Measurements from ENCODE around the gene ADAM12.
"Not testable (repeated sequence)": the region's sequence is repeated elsewhere in the genome, so short reads cannot be mapped to it uniquely, and the experiment has no call there.

The ADAM12 gene

DNA sequence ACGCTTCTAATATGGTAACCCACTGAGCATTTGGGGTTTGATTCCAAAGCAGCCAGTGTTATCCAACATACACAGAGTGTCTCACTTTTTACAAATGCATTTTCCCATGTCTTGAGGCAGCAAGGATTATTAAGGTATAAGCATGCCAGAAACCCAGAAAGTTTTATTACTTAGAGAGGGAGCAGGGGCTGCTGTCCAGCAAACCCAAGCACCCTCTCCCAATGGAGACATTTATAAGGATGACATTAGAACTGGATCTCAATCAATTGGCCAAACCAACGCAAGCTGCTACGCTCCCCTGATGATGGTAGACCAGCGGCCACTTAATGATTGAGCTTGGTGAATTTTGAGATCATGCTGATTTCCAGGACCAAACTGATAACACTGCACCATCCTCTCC, 315.7 kb downstream of the ADAM12 start:
- no peak for DNase-seq

DNA sequence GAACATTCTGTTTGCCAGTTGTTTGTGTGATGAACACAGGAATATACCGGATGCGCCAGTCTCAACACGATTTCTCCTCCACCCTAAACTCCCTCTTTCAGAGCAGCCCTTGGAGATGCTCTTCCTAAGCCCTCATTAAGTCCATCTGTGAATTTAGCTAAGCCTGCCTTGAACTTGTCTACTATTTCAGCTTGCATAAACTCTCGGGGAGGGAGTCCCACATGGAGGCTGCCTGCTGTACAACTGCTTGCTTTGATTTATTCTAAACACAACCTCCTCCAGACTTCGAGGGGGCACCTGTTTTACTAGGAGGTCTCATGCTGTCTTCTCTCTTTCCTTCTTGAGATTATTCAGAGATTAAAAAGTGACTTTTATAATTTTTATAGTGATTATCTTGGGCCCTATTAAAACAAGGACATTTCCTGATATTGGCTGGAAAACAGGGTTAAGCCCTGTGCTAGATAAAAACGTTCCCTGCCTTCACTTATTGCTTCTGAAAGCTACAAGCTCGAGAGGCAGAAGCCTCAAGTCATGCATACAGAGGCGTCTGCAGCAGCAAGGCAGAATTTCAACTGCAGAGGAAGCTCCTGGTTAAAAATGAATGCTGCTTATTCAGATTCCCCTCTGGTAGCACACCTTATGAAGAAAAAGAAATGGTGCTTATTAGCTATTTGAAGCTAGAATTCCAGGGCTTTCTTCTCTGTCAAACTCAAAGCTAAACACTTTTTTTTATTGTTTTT, 317.6 kb downstream of the ADAM12 start:
- no peak for DNase-seq

DNA sequence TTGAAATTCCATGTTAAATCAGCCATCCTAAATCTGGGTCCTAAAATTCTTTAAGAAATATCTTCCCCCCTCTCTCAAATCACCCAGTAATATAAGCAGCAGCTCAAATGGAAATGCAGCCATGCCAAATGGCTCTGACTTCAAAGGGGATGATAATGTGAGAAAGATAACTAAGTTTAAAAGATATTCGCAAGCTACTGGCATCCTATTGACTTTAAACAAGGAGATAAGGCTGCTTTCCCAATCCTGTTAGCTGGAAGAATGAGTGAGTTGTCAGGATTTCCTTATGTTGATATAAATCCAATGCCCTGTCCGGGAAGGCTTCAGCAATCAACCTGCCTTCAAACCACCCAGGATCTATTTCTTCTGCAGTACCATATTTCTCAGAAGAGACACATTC, 320.0 kb downstream of the ADAM12 start:
- DNase-seq: no peak

DNA sequence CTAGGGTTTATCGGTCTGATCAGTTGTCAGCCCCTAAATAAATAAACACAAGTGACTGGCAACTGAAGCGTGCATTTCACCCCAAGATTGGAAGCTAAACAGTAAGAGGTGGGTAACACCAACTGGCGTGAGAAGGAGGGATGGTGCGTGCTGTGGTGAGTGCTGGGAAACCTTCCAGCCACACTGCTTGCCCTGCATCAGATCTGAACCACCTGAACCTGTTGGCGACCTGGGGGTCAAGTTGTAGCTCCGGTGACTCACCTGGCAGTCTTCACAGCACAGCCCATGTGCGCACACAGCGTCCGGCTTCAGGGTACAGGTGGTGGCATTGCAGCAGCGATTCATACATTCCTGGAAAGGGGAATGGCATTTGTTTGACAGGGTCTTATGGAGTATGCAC, 321.8 kb downstream of the ADAM12 start:
- DNase-seq: no peak

DNA sequence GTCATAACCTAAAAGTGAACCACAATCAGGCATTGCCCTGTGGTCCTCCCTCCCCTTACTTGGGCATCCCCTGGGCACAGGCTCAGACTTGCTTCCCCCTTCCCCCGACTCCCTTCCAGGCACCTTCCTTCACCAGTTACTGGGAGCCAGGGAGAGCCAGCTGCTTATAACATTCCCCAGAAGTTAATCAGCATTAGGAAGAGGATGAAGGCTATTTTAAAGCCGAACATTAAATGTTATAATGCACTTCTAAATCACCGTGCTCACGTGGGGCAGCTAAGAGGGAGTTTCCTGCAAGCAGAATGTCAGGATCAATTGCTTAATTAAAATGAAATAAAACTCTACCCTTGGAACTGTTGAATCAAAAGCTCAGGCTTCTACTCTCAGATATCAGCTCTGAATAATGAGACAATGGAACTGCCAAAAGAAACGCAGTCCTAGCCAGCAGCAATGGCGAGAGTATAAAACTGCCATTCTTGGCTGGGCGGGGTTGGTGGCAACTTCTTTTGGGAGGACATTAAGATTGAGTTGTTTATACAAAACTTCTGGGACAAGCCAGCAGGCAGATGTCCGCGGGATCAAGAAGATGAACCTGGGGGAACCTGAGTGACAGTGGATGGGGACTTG, 322.4 kb downstream of the ADAM12 start:
- no peak for DNase-seq

DNA sequence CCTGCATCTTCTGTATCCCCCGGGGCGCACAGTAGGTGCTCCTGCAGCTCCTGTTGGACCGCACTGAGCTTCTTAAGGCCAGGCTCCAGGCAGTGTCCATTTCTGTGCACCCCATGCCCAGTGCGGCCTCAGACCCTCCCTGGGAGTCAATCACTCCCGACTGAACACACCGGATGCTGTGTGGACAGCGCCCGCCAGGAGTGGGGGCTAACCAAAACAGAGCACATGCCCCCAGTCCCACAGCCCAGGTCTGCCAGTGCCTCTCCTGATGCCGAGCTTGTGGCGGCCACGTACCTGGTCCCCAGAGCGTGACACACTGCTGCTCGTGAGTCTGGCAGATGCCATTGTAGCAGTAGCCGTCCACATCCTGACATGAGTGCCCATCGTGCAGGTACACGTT, 323.8 kb downstream of the ADAM12 start:
- DNase-seq: no peak

DNA sequence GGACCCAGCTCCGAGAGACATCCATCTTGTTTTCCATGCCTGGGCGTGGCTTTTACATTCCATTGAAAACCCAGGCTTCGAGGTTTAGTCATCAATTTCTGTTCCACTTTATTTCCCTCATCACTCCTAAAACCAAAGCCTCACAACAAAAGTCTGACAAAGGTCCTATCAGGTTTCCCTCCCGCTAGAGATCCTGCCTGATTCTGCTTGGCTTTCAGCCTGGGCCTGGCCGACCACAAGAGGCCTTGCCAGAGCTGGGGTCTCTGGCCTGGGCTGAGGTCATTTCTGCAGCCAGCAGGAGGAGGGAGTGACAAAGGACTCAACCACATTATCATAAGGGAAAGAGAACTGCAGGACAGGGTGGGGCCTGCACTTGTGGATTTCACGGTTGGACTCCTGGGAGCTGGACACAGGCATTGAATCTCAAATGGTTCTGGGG, 324.9 kb downstream of the ADAM12 start:
- DNase-seq: no peak

DNA sequence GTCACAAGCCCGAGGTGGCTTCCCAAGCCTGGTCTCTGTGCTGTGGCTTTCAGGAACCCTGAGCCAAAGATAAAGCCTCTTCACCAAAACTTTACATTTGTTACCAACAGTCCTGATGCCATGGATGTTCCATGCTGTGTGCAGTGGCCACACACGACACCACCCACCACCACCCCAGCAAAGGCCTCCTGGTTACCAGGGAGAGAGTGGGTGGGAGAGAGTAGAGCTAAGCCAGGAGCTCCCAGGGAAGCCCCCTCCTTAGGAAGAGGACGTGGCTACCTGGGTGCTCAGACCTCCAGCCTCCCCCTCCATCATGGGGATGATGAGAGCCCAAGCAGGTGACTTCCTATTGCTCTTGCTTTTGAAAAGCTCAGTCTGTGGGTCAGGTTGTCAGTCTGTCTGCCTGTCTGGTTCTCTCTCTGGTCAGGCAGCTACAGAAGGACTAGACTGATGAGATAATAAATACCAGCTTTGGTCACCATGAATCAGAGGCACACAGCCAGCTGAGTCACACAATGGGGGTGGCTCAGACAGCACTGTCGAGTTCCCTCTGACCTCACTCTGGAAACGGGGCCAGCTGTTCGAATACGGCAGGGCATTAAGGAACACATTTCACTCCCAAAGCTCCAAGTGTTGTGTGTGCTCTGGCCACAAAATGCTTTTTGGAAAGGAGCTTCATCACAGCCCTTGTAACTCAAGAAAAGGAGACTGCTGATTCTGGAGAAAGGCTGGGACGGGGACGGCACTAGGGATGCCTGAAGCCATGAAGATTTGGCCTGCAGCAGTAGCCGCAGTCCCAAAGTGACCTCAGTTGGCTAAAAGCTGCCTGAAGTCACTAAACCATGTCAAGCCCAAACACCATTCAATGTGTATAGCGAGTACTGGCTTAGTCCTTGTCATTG, 325.9 kb downstream of the ADAM12 start:
- peak; percentile 52 to 76 for DNase-seq

DNA sequence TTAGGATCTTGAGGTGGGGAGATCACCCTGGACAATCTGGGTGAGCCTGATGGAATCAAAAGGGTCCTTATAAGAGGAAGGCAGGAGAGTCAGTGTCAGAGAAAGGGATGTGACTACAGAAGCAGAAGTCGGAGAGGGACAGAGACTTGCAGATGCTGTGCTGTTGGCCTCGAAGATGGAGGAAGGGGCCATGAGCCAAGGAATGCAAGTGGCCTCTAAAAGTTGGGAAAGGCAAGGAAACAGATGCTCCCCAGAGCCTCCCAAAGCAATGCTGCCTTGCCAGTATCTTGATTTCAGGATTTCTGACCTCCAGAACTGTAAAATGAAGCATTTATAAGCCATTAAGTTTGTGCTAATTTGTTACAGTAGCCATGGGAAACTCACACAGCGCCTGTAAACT, 326.8 kb downstream of the ADAM12 start:
- DNase-seq: no peak

DNA sequence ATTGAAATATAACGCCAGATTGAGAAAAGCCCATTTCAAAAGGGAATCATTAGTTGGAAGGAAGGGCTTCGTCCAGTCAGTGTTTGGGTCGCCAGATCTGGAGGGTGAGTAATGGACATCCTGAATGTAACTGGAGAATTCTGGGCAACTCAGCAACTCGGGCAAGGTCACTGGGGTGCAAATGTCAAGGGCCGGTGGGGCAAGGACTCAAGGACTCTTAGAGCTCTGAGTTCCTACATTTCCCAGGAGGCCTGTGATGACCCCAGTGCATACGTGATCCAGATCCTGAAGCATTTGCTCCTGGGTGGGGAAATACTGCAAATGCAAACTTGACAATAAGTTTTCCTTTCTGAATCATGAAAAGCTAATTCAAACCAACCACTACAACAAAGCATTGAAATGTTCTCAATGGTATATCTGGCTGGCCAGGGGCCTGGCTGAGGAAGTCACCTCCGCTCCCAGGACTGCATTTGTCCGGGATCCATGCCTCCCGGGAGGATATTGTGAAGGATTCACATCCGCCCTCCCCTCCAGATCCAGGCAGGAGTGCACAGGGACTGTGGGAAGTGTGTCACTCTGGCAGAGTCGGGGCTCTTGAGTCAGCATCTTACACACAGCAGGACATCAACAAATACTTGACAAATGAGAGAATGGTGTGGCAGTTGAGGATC, 327.9 kb downstream of the ADAM12 start:
- no peak for DNase-seq

DNA sequence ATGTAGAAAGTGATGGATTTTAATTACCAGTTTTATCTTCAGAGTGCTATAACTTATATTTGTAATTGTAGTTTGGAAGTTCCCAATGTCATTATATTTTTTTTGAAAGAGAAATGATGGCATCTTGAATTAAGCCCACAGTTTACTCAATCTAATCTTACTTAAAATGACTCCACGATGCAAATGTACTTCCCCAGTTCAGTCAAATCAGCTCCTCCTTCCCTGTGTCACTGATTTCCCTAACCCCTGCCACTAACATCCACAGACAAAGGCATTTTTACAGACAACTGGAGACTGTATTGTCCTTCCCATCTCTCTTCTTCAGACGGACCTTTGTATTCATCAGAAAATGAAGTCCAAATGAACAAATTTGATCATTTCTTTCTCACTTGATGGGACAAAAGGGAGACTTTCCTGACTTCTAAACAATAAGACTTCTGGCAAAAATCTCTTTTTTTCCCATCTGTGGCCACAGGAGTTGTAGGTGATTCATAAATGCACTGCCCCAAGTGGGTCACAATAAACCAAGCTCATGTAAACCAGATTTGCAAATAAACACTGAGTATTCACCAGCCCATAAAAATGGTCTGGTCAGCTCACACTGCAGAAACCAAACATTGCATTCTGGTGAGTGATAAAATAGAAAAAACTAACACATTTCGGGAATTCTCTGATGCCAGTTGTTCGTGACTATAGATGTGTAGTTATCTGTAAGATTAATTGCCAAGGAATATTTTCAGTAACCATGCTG, 329.0 kb downstream of the ADAM12 start:
- no peak for DNase-seq

DNA sequence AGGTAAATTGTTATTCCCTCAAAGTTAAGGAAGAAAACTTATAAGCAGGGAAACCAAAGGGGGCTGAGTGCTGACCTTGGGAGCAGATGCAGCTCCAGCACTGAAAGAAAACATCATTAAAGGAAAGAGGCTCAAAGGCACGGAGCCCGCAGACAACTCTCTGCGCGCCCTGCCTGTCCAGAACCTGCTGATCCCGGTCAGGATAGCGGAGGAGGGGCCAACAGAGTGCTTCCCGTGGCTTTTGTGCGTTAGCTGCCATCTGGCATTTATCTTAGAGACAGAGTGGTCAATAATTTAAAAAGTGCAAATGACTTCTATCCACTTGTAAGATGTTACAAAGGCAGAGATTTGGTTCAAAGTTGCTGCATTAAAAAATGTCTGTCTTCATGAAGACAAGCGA, 329.8 kb downstream of the ADAM12 start:
- DNase-seq: no peak

DNA sequence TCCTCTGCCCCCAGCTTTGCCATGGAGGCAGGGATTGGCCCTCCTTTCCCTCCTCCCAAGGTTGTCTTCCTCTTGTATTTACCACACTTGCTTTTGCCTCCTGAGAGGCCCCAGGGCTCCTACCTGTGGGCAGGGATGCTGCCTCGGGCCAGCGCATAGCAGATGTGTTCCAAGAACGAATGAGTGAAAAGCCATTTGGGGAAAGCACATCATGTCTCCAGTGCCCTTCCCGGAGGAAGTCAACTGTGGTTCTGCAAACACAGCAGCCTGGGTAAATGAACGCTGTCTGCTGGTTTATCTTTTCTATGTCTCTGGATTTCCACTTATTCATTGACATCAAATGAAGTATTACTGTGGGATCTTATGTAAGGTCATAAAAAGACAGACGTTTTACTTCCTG, 330.2 kb downstream of the ADAM12 start:
- no peak for DNase-seq

DNA sequence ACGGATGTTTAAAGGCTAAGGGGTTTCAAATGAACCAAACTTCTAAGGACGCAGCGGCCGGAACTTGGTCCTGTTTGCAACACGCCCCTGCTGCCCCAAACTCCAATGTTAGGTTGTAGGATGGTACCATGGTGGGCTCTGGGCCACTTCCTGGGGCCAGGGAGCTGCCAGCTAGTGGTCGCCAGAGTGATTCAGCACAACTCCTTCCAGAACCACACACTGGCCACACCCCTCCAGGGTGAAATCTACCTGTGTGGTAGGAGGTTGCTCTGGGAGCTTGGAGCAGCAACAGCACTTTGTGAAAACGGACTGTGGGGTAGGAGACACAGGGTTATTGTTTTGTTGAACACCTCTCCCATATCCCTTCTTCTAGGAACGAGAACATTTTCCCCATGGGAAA, 330.8 kb downstream of the ADAM12 start:
- no peak for DNase-seq

DNA sequence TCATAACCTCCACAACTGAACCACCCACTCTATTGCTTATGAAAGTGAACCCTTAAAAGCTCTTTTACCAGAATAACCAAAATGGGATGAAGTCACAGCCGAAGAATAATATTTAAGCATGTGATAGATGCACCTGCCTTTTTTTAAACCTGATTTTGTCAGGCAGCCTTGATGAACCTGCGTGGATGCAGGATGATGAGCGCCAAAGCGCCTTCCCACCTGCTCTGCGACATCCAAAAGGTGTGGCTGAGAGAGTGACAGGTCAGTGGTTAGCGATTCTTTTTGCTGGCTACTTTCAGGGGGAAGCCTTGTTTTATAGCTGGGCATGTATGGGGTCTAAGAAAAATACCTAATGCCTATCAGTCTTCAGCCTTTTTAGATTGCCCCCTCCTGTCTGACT, 334.1 kb downstream of the ADAM12 start:
- no peak for DNase-seq

DNA sequence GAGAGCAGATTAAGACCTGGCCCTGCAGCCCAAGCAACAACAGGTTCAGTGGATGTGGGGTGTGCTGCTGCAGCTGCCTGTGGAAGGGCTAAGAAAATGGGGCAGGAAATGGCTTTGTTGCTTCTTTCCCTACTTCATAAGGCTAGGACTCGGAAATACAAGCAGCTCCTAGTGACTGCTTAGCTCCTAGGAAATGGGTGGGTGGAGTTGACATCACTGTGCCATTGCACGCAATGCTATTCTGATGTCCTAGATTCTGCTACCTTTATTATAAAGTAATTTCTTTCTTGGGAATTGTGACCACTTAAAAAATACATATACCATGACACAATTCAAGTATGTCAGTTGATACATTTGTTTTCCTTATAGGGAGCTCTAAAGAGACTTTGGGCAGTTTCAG, 336.1 kb downstream of the ADAM12 start:
- DNase-seq: no peak

DNA sequence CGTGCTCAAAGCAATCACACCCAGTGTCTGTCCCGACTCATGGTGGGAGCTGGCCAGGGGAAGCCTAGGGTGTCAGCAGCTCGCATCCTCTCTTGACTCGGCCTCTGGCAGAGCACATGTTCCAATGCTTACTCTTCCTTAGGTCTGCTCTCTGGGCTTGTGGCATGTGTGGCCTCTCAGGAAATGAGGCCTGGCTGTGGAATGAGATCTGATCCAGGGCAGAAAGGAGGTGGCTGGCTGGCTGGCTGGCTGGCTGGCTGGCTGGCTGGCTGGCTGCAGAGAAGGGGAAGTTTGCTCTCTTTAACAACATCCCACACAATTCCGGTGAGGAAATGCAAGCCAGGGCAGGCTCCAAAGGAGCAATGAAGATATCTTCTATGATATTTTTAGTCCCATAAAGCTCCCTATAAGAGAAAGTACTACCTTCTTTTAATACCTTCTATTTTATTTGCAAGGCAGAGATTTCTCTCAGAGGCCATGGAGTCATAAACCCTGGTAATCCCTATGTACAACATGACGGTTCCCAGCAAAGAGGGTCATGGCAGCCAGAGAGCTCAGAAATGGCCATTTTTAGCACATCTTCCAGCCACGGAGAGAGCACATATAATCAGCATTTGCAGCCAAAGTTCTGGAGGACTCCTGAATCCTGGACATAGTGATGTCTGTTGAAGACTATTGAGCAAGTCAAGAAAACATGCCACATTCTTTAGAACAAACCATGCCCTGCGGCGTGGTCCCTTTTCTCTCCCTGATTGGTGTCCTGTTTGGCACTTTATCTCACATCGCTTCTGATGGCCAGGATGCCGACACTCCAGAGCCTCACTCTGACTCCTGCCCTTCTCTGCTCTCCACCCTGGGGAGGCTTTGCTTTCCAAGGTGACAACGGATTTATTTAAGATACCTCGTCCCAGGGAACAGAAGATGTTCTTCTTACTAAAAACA, 338.2 kb downstream of the ADAM12 start:
- no peak for DNase-seq

DNA sequence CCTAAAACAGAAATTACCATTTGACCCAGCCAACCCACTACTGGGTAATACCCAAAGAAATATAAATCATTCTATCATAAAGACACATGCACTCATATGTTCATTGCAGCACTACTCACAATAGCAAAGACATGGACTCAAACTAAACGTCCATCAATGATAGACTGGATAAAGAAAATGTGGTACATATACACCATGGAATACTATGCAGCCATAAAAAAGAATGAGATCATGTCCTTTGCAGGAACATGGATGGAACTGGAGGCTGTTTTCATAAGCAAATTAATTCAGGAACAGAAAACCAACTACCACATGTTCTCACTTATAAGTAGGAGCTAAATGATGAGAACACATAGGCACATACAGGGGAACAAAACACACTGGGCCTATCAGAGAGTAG, 340.5 kb downstream of the ADAM12 start:
- not testable (repeated sequence) for DNase-seq

DNA sequence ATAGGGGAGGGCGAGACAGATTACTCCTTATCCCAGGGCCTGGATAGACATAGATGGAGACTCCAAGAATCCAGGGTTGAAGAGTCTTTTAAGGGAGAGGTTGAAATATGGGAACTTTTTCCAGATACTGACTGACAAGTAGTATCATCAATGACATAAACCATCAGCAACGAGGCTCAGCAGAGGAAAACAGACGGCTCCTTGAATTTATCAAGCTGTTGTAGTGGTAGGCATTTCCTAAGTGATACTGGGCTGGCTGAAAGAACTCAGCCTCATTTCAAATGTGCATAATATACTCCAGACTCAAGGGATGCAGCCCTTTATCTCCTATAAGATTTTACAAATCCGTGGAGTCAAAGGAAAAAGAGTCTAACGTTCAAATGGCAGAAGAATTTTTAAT, 341.4 kb downstream of the ADAM12 start:
- DNase-seq: no peak

DNA sequence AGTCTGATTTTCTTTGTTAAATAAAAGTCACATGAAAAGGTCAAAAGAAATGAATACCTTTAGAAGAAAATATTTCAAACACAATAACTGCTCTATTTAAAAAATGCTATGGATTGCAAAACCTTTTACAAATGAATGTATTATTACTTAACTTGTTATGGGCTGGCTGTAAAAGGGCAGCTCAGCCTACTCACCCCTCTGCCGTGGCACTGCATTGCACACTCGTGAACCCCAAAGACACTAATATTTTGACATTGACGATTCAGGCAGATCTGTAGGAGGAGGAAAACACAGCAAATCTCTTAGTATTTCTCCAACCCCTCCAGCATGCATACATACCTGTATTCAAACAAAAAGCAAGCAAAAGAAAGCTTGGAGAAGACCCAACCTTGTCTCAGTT, 342.4 kb downstream of the ADAM12 start:
- DNase-seq: no peak

DNA sequence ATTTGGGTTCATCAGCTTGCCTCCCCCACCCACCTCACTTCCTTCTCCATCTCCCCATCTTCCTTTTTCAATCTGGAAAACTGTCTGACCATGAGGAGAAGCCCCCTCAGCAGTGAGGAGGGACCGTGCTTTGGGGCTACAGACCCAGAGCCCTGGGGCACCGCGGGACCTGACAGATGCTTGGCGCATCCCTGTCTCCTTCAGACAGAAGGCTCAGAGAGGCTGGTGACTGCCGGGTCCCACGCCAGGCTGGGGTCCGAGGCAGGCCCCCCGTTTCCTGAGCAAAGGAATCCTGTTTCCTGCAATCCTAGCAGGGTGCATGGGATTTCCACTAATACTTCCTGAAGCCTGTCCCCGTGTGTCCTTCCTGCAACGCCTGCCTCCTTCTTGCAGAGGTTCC, 344.9 kb downstream of the ADAM12 start:
- DNase-seq: no peak
